H9 (cell line): ENCODE data around the gene MOB3C. TPM values are rescaled to one million over a fixed set of nuclear protein-coding genes. Genes with fewer than 3 reads are reported as not detected.

ENCODE experiments used
- DNase-seq: peaks from one replicate; pipeline ENCODE4 v3.0.0-alpha.2; 2017
- H2AFZ ChIP-seq: one replicate; pipeline ENCODE4 v1.6.1; 2013; ENCODE audit warnings: mild to moderate bottlenecking, low read length, control low read depth, moderate library complexity
- H2AK5ac ChIP-seq: 2 replicates; pipeline ENCODE4 v1.6.1; 2013; ENCODE audit warnings: low read length, control low read depth, mixed read lengths; ENCODE audit not compliant: insufficient read length
- H2BK120ac ChIP-seq: one replicate; pipeline ENCODE4 v1.6.1; 2013; ENCODE audit warnings: low read depth, mild to moderate bottlenecking, low read length, control low read depth, inconsistent platforms; ENCODE audit not compliant: poor library complexity, severe bottlenecking
- H2BK12ac ChIP-seq: 2 replicates; pipeline ENCODE4 v1.6.1; 2013; ENCODE audit warnings: low read length, control low read depth, mixed read lengths, low read depth; ENCODE audit not compliant: insufficient read length
- H2BK15ac ChIP-seq: 2 replicates; pipeline ENCODE4 v1.6.1; 2013; ENCODE audit warnings: low read depth, low read length, control low read depth
- H2BK20ac ChIP-seq: one replicate; pipeline ENCODE4 v1.6.1; 2013; ENCODE audit warnings: low read depth, mild to moderate bottlenecking, low read length, control low read depth, inconsistent platforms; ENCODE audit not compliant: poor library complexity, severe bottlenecking
- H2BK5ac ChIP-seq: 2 replicates; pipeline ENCODE4 v1.6.1; 2013; ENCODE audit warnings: low read length, control low read depth, mixed read lengths; ENCODE audit not compliant: insufficient read length
- H3K14ac ChIP-seq: 2 replicates; pipeline ENCODE4 v1.6.1; 2013; ENCODE audit warnings: low read length, control low read depth; ENCODE audit not compliant: insufficient read depth
- H3K18ac ChIP-seq: 2 replicates; pipeline ENCODE4 v1.6.1; 2013; ENCODE audit warnings: low read depth, mild to moderate bottlenecking, mixed read lengths, low read length, control low read depth; ENCODE audit not compliant: insufficient read length
- H3K23ac ChIP-seq: 2 replicates; pipeline ENCODE4 v1.6.1; 2013; ENCODE audit warnings: low read length, control low read depth, mixed read lengths, low read depth; ENCODE audit not compliant: insufficient read length
- H3K23me2 ChIP-seq: 2 replicates; pipeline ENCODE4 v1.6.1; 2013; ENCODE audit warnings: low read depth, mild to moderate bottlenecking, mixed read lengths, low read length, control low read depth; ENCODE audit not compliant: insufficient read length, poor library complexity, severe bottlenecking
- H3K27ac ChIP-seq: 2 replicates; pipeline ENCODE4 v1.5.1; 2013; ENCODE audit warnings: low read length, control low read depth, mixed read lengths, low read depth; ENCODE audit not compliant: insufficient read length
- H3K27me3 ChIP-seq: 2 replicates; pipeline ENCODE4 v1.6.1; 2013; ENCODE audit warnings: low read length, control low read depth, inconsistent platforms; ENCODE audit not compliant: insufficient read depth
- H3K4ac ChIP-seq: 2 replicates; pipeline ENCODE4 v1.6.1; 2013; ENCODE audit warnings: low read depth, mild to moderate bottlenecking, control low read depth, inconsistent platforms, low read length, moderate library complexity
- H3K4me1 ChIP-seq: 2 replicates; pipeline ENCODE4 v1.6.1; 2013; ENCODE audit warnings: low read length, control low read depth, inconsistent platforms; ENCODE audit not compliant: insufficient read depth
- H3K4me2 ChIP-seq: 2 replicates; pipeline ENCODE4 v1.6.1; 2013; ENCODE audit warnings: low read length, control low read depth, mixed read lengths; ENCODE audit not compliant: insufficient read length, insufficient read depth
- H3K56ac ChIP-seq: 2 replicates; pipeline ENCODE4 v1.6.1; 2013; ENCODE audit warnings: low read depth, mild to moderate bottlenecking, mixed read lengths, low read length, control low read depth; ENCODE audit not compliant: insufficient read length
- H3K79me1 ChIP-seq: 2 replicates; pipeline ENCODE4 v1.6.1; 2013; ENCODE audit warnings: low read depth, mild to moderate bottlenecking, moderate library complexity, low read length, control low read depth, inconsistent platforms; ENCODE audit not compliant: insufficient read depth, poor library complexity, severe bottlenecking
- H3K79me2 ChIP-seq: 2 replicates; pipeline ENCODE4 v1.6.1; 2013; ENCODE audit warnings: low read length, control low read depth, inconsistent platforms; ENCODE audit not compliant: insufficient read depth
- H3K9ac ChIP-seq: 2 replicates; pipeline ENCODE4 v1.6.1; 2013; ENCODE audit warnings: low read length, control low read depth, mixed read lengths; ENCODE audit not compliant: insufficient read length; ENCODE audit errors: extremely low read depth
- H3K9me3 ChIP-seq: one replicate; pipeline ENCODE4 v1.6.1; 2013; ENCODE audit warnings: low read depth, low read length, inconsistent platforms; ENCODE audit not compliant: control insufficient read depth
- H3T11ph ChIP-seq: one replicate; pipeline ENCODE4 v1.6.1; 2013; ENCODE audit warnings: mild to moderate bottlenecking, low read length, control low read depth, inconsistent platforms
- H4K20me1 ChIP-seq: one replicate; pipeline ENCODE4 v1.6.1; 2013; ENCODE audit not compliant: control insufficient read depth, insufficient read length, insufficient read depth
- H4K5ac ChIP-seq: 2 replicates; pipeline ENCODE4 v1.6.1; 2013; ENCODE audit warnings: low read depth, mild to moderate bottlenecking, mixed read lengths, low read length, control low read depth; ENCODE audit not compliant: insufficient read length
- H4K8ac ChIP-seq: replicated peaks from 2 replicates; pipeline ENCODE4 v1.6.1; 2013; ENCODE audit warnings: low read length, control low read depth, mixed read lengths, low read depth; ENCODE audit not compliant: insufficient read length
- H4K91ac ChIP-seq: 2 replicates; pipeline ENCODE4 v1.6.1; 2013; ENCODE audit warnings: low read depth, mild to moderate bottlenecking, moderate library complexity, mixed read lengths, low read length, control low read depth; ENCODE audit not compliant: insufficient read length
- H3K27ac Mint-ChIP-seq, 3 experiments: 2 replicates in 2 of 3; 3 replicates in 1 of 3; pipeline ENCODE4 v1.8.0; 2020 to 2021; ENCODE audit warnings: mixed read lengths in 3 of 3, mild to moderate bottlenecking in 1 of 3, moderate library complexity in 1 of 3
- H3K27me3 Mint-ChIP-seq: 2 replicates; pipeline ENCODE4 v1.8.0; 2021; ENCODE audit warnings: low read depth, mild to moderate bottlenecking, moderate library complexity, mixed read lengths
- H3K36me3 Mint-ChIP-seq, 3 experiments: 2 replicates in 2 of 3; 3 replicates in 1 of 3; pipeline ENCODE4 v1.8.0; 2020 to 2021; ENCODE audit warnings: low read depth in 3 of 3, mixed read lengths in 3 of 3; ENCODE audit not compliant: insufficient read depth in 1 of 3
- H3K4me1 Mint-ChIP-seq, 2 experiments: 2 replicates each; pipeline ENCODE4 v1.8.0; 2020; ENCODE audit warnings: mixed read lengths in 2 of 2
- H3K4me3 Mint-ChIP-seq, 2 experiments: 2 replicates in 1 of 2; 3 replicates in 1 of 2; pipeline ENCODE4 v1.8.0; 2020 to 2021; ENCODE audit warnings: mild to moderate bottlenecking in 2 of 2, mixed read lengths in 2 of 2, moderate library complexity in 1 of 2
- H3K9me3 Mint-ChIP-seq, 2 experiments: 2 replicates in 1 of 2; 3 replicates in 1 of 2; pipeline ENCODE4 v1.8.0; 2020; ENCODE audit warnings: mild to moderate bottlenecking in 2 of 2, mixed read lengths in 2 of 2, moderate library complexity in 1 of 2
- CTCF ChIP-seq: fragments of 200-600 bp; sonication (generic); conservative IDR thresholded peaks from 3 replicates; pipeline ENCODE4 v1.8.0; 2021; ENCODE audit warnings: antibody characterized with exemption, mild to moderate bottlenecking
- WGBS: extraction: QIAGEN DNeasy Blood & Tissue Kit; methylation state at CpG from one replicate; pipeline ENCODE4 v1.1.7; 2013; ENCODE audit warnings: missing lambda C conversion rate, low lambda C conversion rate, mixed read lengths; ENCODE audit not compliant: insufficient read length; ENCODE audit errors: extremely low coverage; 5-methylcytosine and 5-hydroxymethylcytosine counted together
- total RNA-seq: library from RNA; stranded (reverse); gene quantifications from 2 replicates; pipeline ENCODE4 v1.2.1, GENCODE V29; 2021

The MOB3C gene
- total RNA-seq, 1 experiment from 2014 or later = 3.2 TPM

- Mint-ChIP-seq H3K4me3 (peak overlapping the region; percentile 83 to 89; a peak in 4 of 5 replicates), H3K27ac (no peak overlapping the region; a peak in 1 of 7 replicates), H3K4me1 (peaks cover 18 to 23% of the 10 kb centered on the region in 2 experiments), H3K36me3 (peaks cover 0 to 10% (median 2%) of the 10 kb centered on the region in 3 experiments; a peak in 3 of 7 replicates), H3K9me3 (no peaks in the 10 kb centered on the region), H3K27me3 (no peaks in the 10 kb centered on the region; the same call in 1 of the 2 replicates)
- Histone ChIP-seq H2AFZ (no peak overlapping the region), H3T11ph (no peak overlapping the region), H3K23me2 (no peaks in the 10 kb centered on the region), H3K9ac (no peak overlapping the region), H3K4ac (no peak overlapping the region), H2BK15ac (no peak overlapping the region), H3K18ac (no peak overlapping the region), H2BK12ac (no peak overlapping the region), H4K91ac (no peak overlapping the region), H3K23ac (no peak overlapping the region), H2BK20ac (no peak overlapping the region), H3K4me2 (peak overlapping the region; percentile 63), H3K27ac (no peak overlapping the region), H2BK120ac (no peak overlapping the region), H3K79me1 (peaks cover 2% of the 10 kb centered on the region), H4K20me1 (no peaks in the 10 kb centered on the region), H3K14ac (no peak overlapping the region), H3K4me1 (peaks cover 3% of the 10 kb centered on the region; the same call in 1 of the 2 replicates), H2BK5ac (no peak overlapping the region), H4K8ac (no peak overlapping the region), H3K27me3 (no peaks in the 10 kb centered on the region), H2AK5ac (no peak overlapping the region), H3K9me3 (no peaks in the 10 kb centered on the region), H3K79me2 (no peaks in the 10 kb centered on the region), H3K56ac (no peak overlapping the region), H4K5ac (no peak overlapping the region)
- no CpG with 5 or more reads among the region's 2 CpGs for WGBS
- no peak for DNase-seq
- no peak for TF ChIP-seq CTCF
Observed at GRCh38 chr1:46605232-46605631, 11.4 kb downstream of the MOB3C start.
